Psoas muscle (tissue), 8 donors: ENCODE data around the gene CDC26. TPM values are rescaled to one million over a fixed set of nuclear protein-coding genes. Genes with fewer than 3 reads are reported as not detected.

ENCODE experiments used
- ATAC-seq, 4 donors: fragments of 200-7000 bp; cut with Tn5 transposase; one replicate each; pipeline ENCODE4 v1.9.1; 2020; ENCODE audit warnings: moderate library complexity in 3 of 4, mild to moderate bottlenecking in 2 of 4
- DNase-seq, 2 donors: peaks; one replicate each; pipeline ENCODE4 v3.0.0-alpha.2; 2020
- H3K27ac ChIP-seq: fragments of 200-600 bp; one replicate; pipeline ENCODE4 v1.8.0; 2022
- H3K27me3 ChIP-seq, 3 donors: fragments of 200-600 bp in 1 of 3; one replicate each; pipeline versions ENCODE4 v1.6.1 to v1.8.0; 2013 to 2022; ENCODE audit warnings: low read length in 2 of 3, mild to moderate bottlenecking in 2 of 3, moderate library complexity in 1 of 3; ENCODE audit not compliant: insufficient read depth in 3 of 3
- H3K36me3 ChIP-seq, 2 donors: fragments of 200-600 bp in 1 of 2; one replicate each; pipeline versions ENCODE4 v1.6.1 to v1.8.0; 2013 to 2022; ENCODE audit warnings: low read depth in 1 of 2, mild to moderate bottlenecking in 1 of 2, moderate library complexity in 1 of 2; ENCODE audit not compliant: insufficient read depth in 1 of 2
- H3K4me1 ChIP-seq: fragments of 200-600 bp; one replicate; pipeline ENCODE4 v1.8.0; 2022
- H3K4me3 ChIP-seq: fragments of 200-600 bp; one replicate; pipeline ENCODE4 v1.8.0; 2022; ENCODE audit warnings: mild to moderate bottlenecking
- H3K9me3 ChIP-seq: fragments of 200-600 bp; one replicate; pipeline ENCODE4 v1.8.0; 2022
- WGBS, 3 donors: extraction: QIAGEN DNeasy Blood & Tissue Kit; methylation state at CpG; one replicate each; pipeline versions ENCODE4 v1.1.6 to v1.1.7; 2013; 5-methylcytosine and 5-hydroxymethylcytosine counted together
- intact Hi-C, 2 donors: fragments of 100-400 bp; cut with DNase I; formaldehyde crosslinking; loops; one replicate each; pipeline versions ENCODE4 v1.11.0 to v1.14.2; 2022
- polyA plus RNA-seq, 3 donors: library from polyadenylated mRNA; stranded (reverse); fragments of 200-250 nt; gene quantifications; one replicate each; pipeline ENCODE4 v1.2.3, GENCODE V29; 2013
- total RNA-seq, 4 donors: library from RNA; stranded (reverse); fragmentation: NEBNext Ultra II Directional in 2 of 4; extraction: Animal tissue kit (Norgen Biotek cat#: 25700) in 2 of 4; gene quantifications; one replicate each; pipeline versions ENCODE4 v1.2.1 to v1.2.4, GENCODE V29; 2021 to 2023
- TF ChIP-seq, protein P1 (sequence below): fragments of 200-600 bp; IDR thresholded peaks from one replicate; pipeline ENCODE4 v1.8.0; 2022; ENCODE audit warnings: antibody characterized with exemption
- donor health status: healthy with polysubstance abuse.
- donor health status: DM: no; HTN: no; CAD: no; lungs with moderate emphysema.
- donor health status: Bipolar disorder and iron deficiency.
- donor health status: healthy.
- donor health status: DM: yes; HTN: yes; CAD: no.
- donor health status: DM: no; HTN: no; CAD: no.
- donor health status: DM: no; HTN: no; CAD: no.
- donor health status: DM: yes; HTN: yes; CAD: no.

The CDC26 gene
- total and polyA plus RNA-seq, 7 donors = 22.4 to 112 (median 25.6) TPM

DNA sequence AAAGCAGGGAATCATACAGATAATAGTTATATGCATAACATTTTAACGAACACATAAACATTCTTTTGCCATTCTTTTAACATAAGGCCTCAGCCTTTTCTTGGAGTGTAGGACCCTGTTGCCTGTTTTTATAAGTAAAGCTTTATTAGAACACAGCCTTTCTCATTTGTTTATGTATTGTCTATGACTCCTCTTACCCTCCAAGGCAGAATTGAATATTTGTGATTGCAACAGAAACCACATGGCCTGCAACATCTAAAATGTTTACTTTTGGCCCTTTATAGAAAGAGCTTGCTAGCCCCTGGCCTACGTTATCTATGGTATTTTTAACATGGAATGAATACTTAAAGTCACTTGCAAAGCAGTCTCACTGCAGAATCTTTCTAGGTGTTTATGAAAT lies 51.4 kb downstream of the CDC26 start:
- DNase-seq (no peak), ATAC-seq (no peak)
- WGBS, 3 donors = 93 to 95% (median 94%) methylated on average over 2 of the region's 2 CpGs
- H3K4me1 ChIP-seq = peaks cover 16% of the 10 kb centered on the region
- intact Hi-C loops = no loop called here
- no peaks in the 10 kb centered on the region for H3K27me3 ChIP-seq
- no peak overlapping the region for H3K4me3 ChIP-seq
- TF ChIP-seq, protein P1, sequence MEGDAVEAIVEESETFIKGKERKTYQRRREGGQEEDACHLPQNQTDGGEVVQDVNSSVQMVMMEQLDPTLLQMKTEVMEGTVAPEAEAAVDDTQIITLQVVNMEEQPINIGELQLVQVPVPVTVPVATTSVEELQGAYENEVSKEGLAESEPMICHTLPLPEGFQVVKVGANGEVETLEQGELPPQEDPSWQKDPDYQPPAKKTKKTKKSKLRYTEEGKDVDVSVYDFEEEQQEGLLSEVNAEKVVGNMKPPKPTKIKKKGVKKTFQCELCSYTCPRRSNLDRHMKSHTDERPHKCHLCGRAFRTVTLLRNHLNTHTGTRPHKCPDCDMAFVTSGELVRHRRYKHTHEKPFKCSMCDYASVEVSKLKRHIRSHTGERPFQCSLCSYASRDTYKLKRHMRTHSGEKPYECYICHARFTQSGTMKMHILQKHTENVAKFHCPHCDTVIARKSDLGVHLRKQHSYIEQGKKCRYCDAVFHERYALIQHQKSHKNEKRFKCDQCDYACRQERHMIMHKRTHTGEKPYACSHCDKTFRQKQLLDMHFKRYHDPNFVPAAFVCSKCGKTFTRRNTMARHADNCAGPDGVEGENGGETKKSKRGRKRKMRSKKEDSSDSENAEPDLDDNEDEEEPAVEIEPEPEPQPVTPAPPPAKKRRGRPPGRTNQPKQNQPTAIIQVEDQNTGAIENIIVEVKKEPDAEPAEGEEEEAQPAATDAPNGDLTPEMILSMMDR = no peak
- H3K27ac ChIP-seq = no peak overlapping the region
- H3K36me3 ChIP-seq = peaks cover 0 to 10% of the 10 kb centered on the region in 2 donors
- no peaks in the 10 kb centered on the region for H3K9me3 ChIP-seq

DNA sequence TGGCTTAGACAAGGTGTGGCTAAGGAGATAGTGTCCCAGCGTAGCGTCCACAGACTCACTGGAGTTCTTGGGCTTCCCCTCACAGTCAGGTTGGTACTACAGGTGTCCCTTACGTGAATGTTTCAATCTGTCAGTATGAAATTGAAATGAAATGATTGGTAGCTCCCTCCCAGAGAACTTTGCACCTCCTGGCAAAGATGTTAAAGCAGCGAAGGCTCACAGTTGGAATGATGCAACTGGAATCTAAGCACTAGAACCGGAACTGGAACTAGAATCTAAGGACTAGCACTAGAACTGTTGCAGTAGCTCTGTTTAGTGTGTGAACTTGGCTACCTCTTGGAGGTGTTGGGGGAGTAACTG lies 52.9 kb downstream of the CDC26 start:
- WGBS, 3 donors = 48 to 59% (median 52%) methylated on average over 5 of the region's 5 CpGs
- no peak for ATAC-seq
- H3K9me3 ChIP-seq = no peaks in the 10 kb centered on the region
- H3K4me1 ChIP-seq = peaks cover 22% of the 10 kb centered on the region
- H3K27me3 ChIP-seq = no peaks in the 10 kb centered on the region
- peak overlapping the region; percentile 79 for H3K4me3 ChIP-seq
- DNase-seq = no peak
- intact Hi-C loops = no loop called here
- peak overlapping the region; percentile 91 for H3K27ac ChIP-seq
- peaks cover 0 to 10% of the 10 kb centered on the region in 2 donors for H3K36me3 ChIP-seq
- TF ChIP-seq, protein P1 = no peak

DNA sequence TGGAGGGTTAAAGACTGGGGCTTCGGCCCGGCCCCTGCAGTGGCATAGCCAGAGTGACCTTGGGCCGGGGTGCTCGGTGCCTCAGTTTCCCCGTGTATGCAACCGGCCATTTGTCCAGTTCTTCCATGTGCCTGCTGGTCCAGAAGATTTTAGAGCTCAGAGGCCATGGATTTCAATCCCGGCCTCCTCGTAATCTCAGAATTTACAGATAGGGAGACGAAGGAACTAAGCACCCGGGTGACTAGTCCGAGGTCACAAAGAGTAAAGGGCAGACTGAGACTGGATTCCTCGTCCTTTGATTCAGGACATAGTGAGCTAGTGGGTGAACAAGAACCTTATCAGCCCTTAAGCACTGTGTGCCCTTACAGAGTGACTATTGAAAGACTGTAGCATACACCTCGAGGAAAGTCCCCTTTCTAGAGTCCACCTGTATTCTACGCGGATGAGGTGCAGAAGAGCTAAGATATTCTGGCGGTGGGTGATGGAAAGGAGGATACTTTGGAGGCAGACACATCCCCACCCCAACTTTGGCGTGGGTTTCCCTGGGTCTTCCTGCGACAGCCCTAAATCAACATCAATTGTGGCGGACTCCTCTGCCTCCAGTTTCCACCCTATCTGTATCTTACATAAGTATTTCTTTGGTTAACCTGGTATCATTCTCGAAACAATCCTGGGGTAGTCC lies 53.4 kb downstream of the CDC26 start:
- no peaks in the 10 kb centered on the region for H3K9me3 ChIP-seq
- ATAC-seq (peak in 2 of 4 donors; percentile 3 to 18), DNase-seq (no peak)
- intact Hi-C loops = loop anchor here (2.0 kb wide), 1 partner anchor 53 kb away; the partner anchor contains the start of genes CDC26 (in 2 of the 2) and PRPF4 (in 2 of the 2)
- peaks cover 22% of the 10 kb centered on the region for H3K4me1 ChIP-seq
- H3K27me3 ChIP-seq = no peaks in the 10 kb centered on the region
- peak overlapping the region; percentile 79 for H3K4me3 ChIP-seq
- peak overlapping the region; percentile 91 for H3K27ac ChIP-seq
- peaks cover 0 to 10% of the 10 kb centered on the region in 2 donors for H3K36me3 ChIP-seq
- 10 to 16% (median 12%) methylated on average over 15 to 20 of the region's 20 CpGs for WGBS, 3 donors
- TF ChIP-seq, protein P1 = no peak

DNA sequence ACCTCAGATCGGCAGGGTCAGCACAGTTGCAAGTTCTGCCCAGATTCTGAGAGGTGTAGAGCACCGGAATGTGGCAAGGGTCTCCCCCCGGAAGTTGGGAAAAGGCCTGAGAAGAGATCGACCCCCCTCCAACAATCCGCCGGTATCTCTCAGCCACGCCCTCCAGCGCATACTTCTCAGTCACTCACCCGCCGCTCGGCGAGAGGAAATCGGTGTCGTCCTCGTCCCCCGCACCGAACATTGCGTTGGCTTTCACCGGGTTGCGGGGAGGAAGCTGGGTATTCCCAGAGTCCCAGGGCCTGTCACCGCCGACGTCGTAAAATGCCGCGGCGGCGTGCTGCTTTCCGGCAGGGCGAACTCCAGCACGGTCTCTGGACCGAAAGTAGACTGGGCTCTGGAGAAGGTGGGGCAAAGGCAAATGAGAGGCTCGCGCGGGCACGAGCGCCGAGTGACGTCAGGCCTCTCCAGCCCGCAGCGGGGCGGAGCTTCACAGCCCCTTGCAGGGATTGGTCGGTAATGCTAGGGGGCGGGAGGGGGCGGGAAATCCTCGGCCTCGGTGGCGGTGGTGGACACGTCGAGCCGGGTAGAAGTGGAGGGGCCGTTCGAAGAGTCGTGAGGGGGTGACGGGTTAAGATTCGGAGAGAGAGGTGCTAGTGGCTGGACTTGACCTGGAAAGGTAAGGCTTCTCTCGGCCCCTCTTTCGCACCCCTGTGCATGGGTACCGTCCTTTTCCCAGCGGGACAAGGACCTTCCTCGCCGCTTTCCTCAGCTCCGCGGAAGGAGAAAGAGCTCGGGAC lies 54.2 kb downstream of the CDC26 start, which contains the start of the genes FKBP15 and SLC31A1:
TSS of gene FKBP15 (minus strand) at position 275 of the 797 bp plus-strand sequence. CDS start at position 241, 34 bp downstream.
TSS of gene SLC31A1 (plus strand) at position 542 of the 797 bp plus-strand sequence. CDS start 34,605 bp downstream, outside the sequence.
- ATAC-seq = peak; percentile 100
- H3K9me3 ChIP-seq = no peaks in the 10 kb centered on the region
- DNase-seq = peak; percentile 98
- peaks cover 0 to 10% of the 10 kb centered on the region in 2 donors for H3K36me3 ChIP-seq
- H3K4me1 ChIP-seq = peaks cover 22% of the 10 kb centered on the region
- 0 to 1% (median 1%) methylated on average over 58 to 65 of the region's 65 CpGs for WGBS, 3 donors
- TF ChIP-seq, protein P1 = no peak
- no peaks in the 10 kb centered on the region for H3K27me3 ChIP-seq
- intact Hi-C loops = loop anchor here (2.0 kb wide), 1 partner anchor 54 kb away; the partner anchor contains the start of genes CDC26 (in 2 of the 2) and PRPF4 (in 2 of the 2)
- H3K27ac ChIP-seq = peak within 1 kb of the TSS; percentile 91
- peak within 1 kb of the TSS; percentile 79 for H3K4me3 ChIP-seq
